GM12878 (cell line): ENCODE data around the gene ANGEL2. TPM values are rescaled to one million over a fixed set of nuclear protein-coding genes. Genes with fewer than 3 reads are reported as not detected.

Source experiments
- ATAC-seq: fragments of 200-7000 bp; cut with Tn5 transposase; 3 replicates; pipeline ENCODE4 v1.9.1; 2020; ENCODE audit warnings: mild to moderate bottlenecking, moderate library complexity
- BruUV-seq: library from RNA; stranded (reverse); fragments of 400-500 nt; replicated peaks from 2 replicates; lab custom pipeline; 2021; lab: Mats Ljungman, UMichigan
- CTCF ChIA-PET: fragments of 300-600 bp; sonication (Branson Sonifier 250); formaldehyde crosslinking; extraction: SDS; loops from one replicate; lab custom pipeline; 2021; ENCODE audit warnings: inconsistent platforms; lab: Yijun Ruan, JAX
- POLR2A ChIA-PET: fragments of 350-600 bp; formaldehyde crosslinking; extraction: SDS; loops from one replicate; lab custom pipeline; 2021; ENCODE audit warnings: inconsistent platforms; lab: Charles Lee
- RAD21 ChIA-PET: fragments of 300-600 bp; sonication (Branson Sonifier 250); formaldehyde crosslinking; loops from one replicate; lab custom pipeline; 2023; ENCODE audit warnings: antibody characterized with exemption; ENCODE audit not compliant: unreplicated experiment; lab: Charles Lee
- SMC1A ChIA-PET: fragments of 300-600 bp; sonication (Branson Sonifier 250); formaldehyde crosslinking; loops from one replicate; lab custom pipeline; 2023; ENCODE audit not compliant: unreplicated experiment, uncharacterized antibody; lab: Charles Lee
- DNase-seq: peaks from one replicate; pipeline ENCODE4 v3.0.0-alpha.2; 2011; ENCODE audit warnings: low read depth, low spot score
- FAIRE-seq: peaks from 3 replicates; lab custom pipeline; 2011; peaks lifted over from hg19 to GRCh38; lab: Jason Lieb, UNC
- H2AFZ ChIP-seq: 2 replicates; pipeline ENCODE4 v1.6.0; 2011; ENCODE audit warnings: low read depth, low read length, control low read depth; ENCODE audit not compliant: control insufficient read depth
- H3K27ac ChIP-seq: 2 replicates; pipeline ENCODE4 v1.5.1; 2011; ENCODE audit warnings: control low read depth; ENCODE audit not compliant: control insufficient read depth, insufficient read depth
- H3K27me3 ChIP-seq, 2 experiments: replicated peaks in 1 of 2; 2 replicates each; pipeline versions ENCODE4 v1.6.0 to v1.6.1; 2011; ENCODE audit warnings: low read length in 1 of 2; ENCODE audit not compliant: control insufficient read depth in 2 of 2, insufficient read depth in 2 of 2
- H3K36me3 ChIP-seq, 2 experiments: 2 replicates each; pipeline ENCODE4 v1.5.1; 2011; ENCODE audit warnings: low read length in 1 of 2; ENCODE audit not compliant: control insufficient read depth in 2 of 2, insufficient read depth in 2 of 2
- H3K4me1 ChIP-seq: 2 replicates; pipeline ENCODE4 v1.6.1; 2011; ENCODE audit warnings: mild to moderate bottlenecking, low read length, moderate library complexity, mixed read lengths; ENCODE audit not compliant: control insufficient read depth, insufficient read depth
- H3K4me2 ChIP-seq: 2 replicates; pipeline ENCODE4 v1.6.0; 2011; ENCODE audit warnings: control low read depth; ENCODE audit not compliant: control insufficient read depth, insufficient read depth
- H3K4me3 ChIP-seq: fragments of 200-600 bp; sonication (generic); 2 replicates; pipeline ENCODE4 v1.5.1; 2016
- H3K79me2 ChIP-seq: 2 replicates; pipeline ENCODE4 v1.6.0; 2011; ENCODE audit warnings: low read length; ENCODE audit not compliant: control insufficient read depth, insufficient read depth
- H3K9ac ChIP-seq: 2 replicates; pipeline ENCODE4 v1.8.0; 2011; ENCODE audit warnings: low read length, control low read depth, mixed read lengths; ENCODE audit not compliant: control insufficient read depth, insufficient read depth
- H3K9me3 ChIP-seq: replicated peaks from 3 replicates; pipeline ENCODE4 v1.5.1; 2011; ENCODE audit warnings: mild to moderate bottlenecking, low read length; ENCODE audit not compliant: control insufficient read depth, insufficient read depth
- H4K20me1 ChIP-seq: 2 replicates; pipeline ENCODE4 v1.6.0; 2011; ENCODE audit not compliant: control insufficient read depth, insufficient read depth
- ATF7 ChIP-seq: fragments of 450-650 bp; IDR thresholded peaks from 2 replicates; pipeline ENCODE4 v1.6.1; 2016; ENCODE audit warnings: low read depth, mild to moderate bottlenecking
- BCL3 ChIP-seq: IDR thresholded peaks from 2 replicates; pipeline ENCODE4 v1.6.1; 2011; ENCODE audit warnings: borderline replicate concordance, low read depth, mild to moderate bottlenecking, moderate library complexity, low read length; ENCODE audit not compliant: insufficient read depth, poor library complexity, severe bottlenecking
- BRCA1 ChIP-seq: IDR thresholded peaks from 2 replicates; pipeline ENCODE4 v1.6.1; 2011; ENCODE audit warnings: low read depth, low read length, improper control_type of control experiment
- CBFB ChIP-seq: IDR thresholded peaks from 2 replicates; pipeline ENCODE4 v1.6.1; 2016; ENCODE audit warnings: antibody characterized with exemption, low read depth
- CHD2 ChIP-seq: IDR thresholded peaks from 2 replicates; pipeline ENCODE4 v1.6.1; 2011; ENCODE audit warnings: low read depth, low read length, improper control_type of control experiment, borderline replicate concordance
- CHD4 ChIP-seq: fragments of 200-600 bp; sonication (generic); IDR thresholded peaks from 2 replicates; pipeline ENCODE4 v1.6.1; 2016; ENCODE audit warnings: mild to moderate bottlenecking
- CREM ChIP-seq: IDR thresholded peaks from 2 replicates; pipeline ENCODE4 v1.6.1; 2014; ENCODE audit warnings: antibody characterized with exemption, low read depth
- CTCF ChIP-seq, 3 experiments: IDR thresholded peaks in 2 of 3; conservative IDR thresholded peaks in 1 of 3; 2 replicates each; pipeline ENCODE4 v1.5.1; 2011; ENCODE audit warnings: low read depth in 3 of 3, low read length in 3 of 3, mild to moderate bottlenecking in 3 of 3, control low read depth in 2 of 3, moderate library complexity in 2 of 3, inconsistent platforms in 1 of 3, mixed read lengths in 1 of 3; ENCODE audit not compliant: control insufficient read depth in 2 of 3, insufficient read depth in 1 of 3; ENCODE audit errors: extremely low read depth in 1 of 3
- EED ChIP-seq: sonication (generic); IDR thresholded peaks from 2 replicates; pipeline ENCODE4 v1.6.1; 2016; ENCODE audit warnings: antibody characterized with exemption, low read depth
- EP300 ChIP-seq, 2 experiments: fragments of 150-350 bp in 1 of 2; IDR thresholded peaks; 2 replicates each; pipeline ENCODE4 v1.6.1; 2011 to 2012; ENCODE audit warnings: low read depth in 2 of 2, low read length in 2 of 2, borderline replicate concordance in 1 of 2, improper control_type of control experiment in 1 of 2, inconsistent platforms in 1 of 2; ENCODE audit not compliant: control insufficient read depth in 1 of 2
- ETV6 ChIP-seq, 2 experiments: fragments of 450-650 bp in 1 of 2; IDR thresholded peaks in 1 of 2; conservative IDR thresholded peaks in 1 of 2; 2 replicates each; pipeline ENCODE4 v1.6.1; 2014; ENCODE audit warnings: antibody characterized with exemption in 1 of 2, borderline replicate concordance in 1 of 2, low read depth in 1 of 2, mild to moderate bottlenecking in 1 of 2, moderate library complexity in 1 of 2
- FOXK2 ChIP-seq: fragments of 450-650 bp; IDR thresholded peaks from 2 replicates; pipeline ENCODE4 v1.6.1; 2017; ENCODE audit warnings: mild to moderate bottlenecking, moderate library complexity
- IKZF1 ChIP-seq: fragments of 450-650 bp; conservative IDR thresholded peaks from 2 replicates; pipeline ENCODE4 v1.6.1; 2017; ENCODE audit warnings: antibody characterized with exemption, mild to moderate bottlenecking
- MEF2A ChIP-seq: IDR thresholded peaks from 2 replicates; pipeline ENCODE4 v1.6.1; 2011; ENCODE audit warnings: low read depth, mild to moderate bottlenecking, low read length, moderate library complexity; ENCODE audit not compliant: insufficient read depth
- MEF2B ChIP-seq: fragments of 450-650 bp; IDR thresholded peaks from 2 replicates; pipeline ENCODE4 v1.6.1; 2018; ENCODE audit warnings: mild to moderate bottlenecking, moderate library complexity; ENCODE audit not compliant: partially characterized antibody, poor library complexity, severe bottlenecking
- NFXL1 ChIP-seq: fragments of 450-650 bp; IDR thresholded peaks from 2 replicates; pipeline ENCODE4 v1.6.1; 2017; ENCODE audit warnings: antibody characterized with exemption, mild to moderate bottlenecking, borderline replicate concordance
- PAX5 ChIP-seq: IDR thresholded peaks from 2 replicates; pipeline ENCODE4 v1.6.1; 2011; ENCODE audit warnings: low read depth, low read length, borderline replicate concordance
- POLR2A ChIP-seq: IDR thresholded peaks from 2 replicates; pipeline ENCODE4 v1.6.1; 2011; ENCODE audit warnings: low read depth, mild to moderate bottlenecking, low read length
- RFX5 ChIP-seq: IDR thresholded peaks from 2 replicates; pipeline ENCODE4 v1.6.1; 2011; ENCODE audit warnings: low read depth, low read length, improper control_type of control experiment
- SMC3 ChIP-seq: IDR thresholded peaks from 2 replicates; pipeline ENCODE4 v1.6.1; 2011; ENCODE audit warnings: low read length, improper control_type of control experiment, borderline replicate concordance
- SREBF2 ChIP-seq: IDR thresholded peaks from 2 replicates; pipeline ENCODE4 v1.6.1; 2012; ENCODE audit warnings: mild to moderate bottlenecking, low read length
- TBL1XR1 ChIP-seq: IDR thresholded peaks from 2 replicates; pipeline ENCODE4 v1.6.1; 2012; ENCODE audit warnings: low read depth, low read length, improper control_type of control experiment
- WGBS: methylation state at CpG from one replicate; pipeline ENCODE4 v1.1.6; 2016; ENCODE audit warnings: low lambda C conversion rate; ENCODE audit not compliant: insufficient replicate concordance, insufficient coverage; ENCODE audit errors: missing lambda C conversion rate; 5-methylcytosine and 5-hydroxymethylcytosine counted together
- in situ Hi-C: fragments of 300-500 bp; cut with MboI; formaldehyde crosslinking; loops from 9 replicates; pipeline ENCODE4 v1.14.3; 2018; ENCODE audit warnings: mixed read lengths
- intact Hi-C: fragments of 100-400 bp; cut with micrococcal nuclease; formaldehyde crosslinking; loops from one replicate; pipeline ENCODE4 v1.14.2; 2022; ENCODE audit not compliant: unreplicated experiment
- polyA plus RNA-seq, 11 experiments: library from polyadenylated mRNA; depleted of rRNA in 4 of 11; unstranded in 6 of 11; stranded (reverse) in 5 of 11; fragments of >200 nt; fragmentation: Nextera tagmentation in 4 of 11; fragmentation: Illumina TruSeq in 1 of 11; extraction: Ambion mirVana in 4 of 11; extraction: Trizol in 1 of 11; gene quantifications; 1 replicate in 1 of 11; 2 replicates in 10 of 11; pipeline versions ENCODE4 v1.2.1 to v1.2.3, GENCODE V29; 2011 to 2016; ENCODE audit warnings: inconsistent platforms in 2 of 11, missing spikeins in 2 of 11, low read depth in 1 of 11
- total RNA-seq, 4 experiments: library from RNA; depleted of rRNA in 3 of 4; stranded (reverse); fragments of >200 nt in 3 of 4; fragmentation: Illumina TruSeq in 1 of 4; extraction: Trizol in 1 of 4; gene quantifications; 2 replicates each; pipeline versions ENCODE4 v1.2.1 to v1.2.3, GENCODE V29; 2013 to 2021

Gene ANGEL2
- total and polyA plus RNA-seq, 10 of the 15 experiments (the other 5 are each of a cell fraction or from before 2014, with no cell fraction given), result 6.3 to 53.9 (median 30.7) TPM

GRCh38 chr1:212958175-212958574 is 57.5 kb downstream of the ANGEL2 start:
- SMC1A ChIA-PET, result interaction anchor here (0.6 to 5.7 kb wide), 19 partner anchors 10 to 481 kb away, joined by 3 to 86 read pairs (median 5); no protein-coding TSS in a partner anchor
- Histone ChIP-seq H3K4me2 (peak overlapping the region; percentile 62), H3K9me3 (no peaks in the 10 kb centered on the region), H3K9ac (peak overlapping the region; percentile 55), H3K36me3 (peaks cover 16 to 23% of the 10 kb centered on the region in 2 experiments), H3K79me2 (peaks cover 68% of the 10 kb centered on the region), H3K4me3 (peak overlapping the region; percentile 31; the same call in 1 of the 2 replicates), H3K27me3 (no peaks in the 10 kb centered on the region), H3K27ac (peak overlapping the region; percentile 91), H2AFZ (no peak overlapping the region), H3K4me1 (peaks cover 82% of the 10 kb centered on the region), H4K20me1 (no peaks in the 10 kb centered on the region)
- WGBS, result 28% methylated on average over 10 of the region's 10 CpGs
- in situ Hi-C loops, result no loop called here
- POLR2A ChIA-PET, result interaction anchor here (1.0 to 4.0 kb wide), 11 partner anchors 8 to 167 kb away, joined by 3 to 71 read pairs (median 5); partner anchors contain the start of genes FLVCR1, NSL1, TATDN3 and VASH2
- CTCF ChIA-PET, result interaction anchor here (0.8 to 4.5 kb wide), 12 partner anchors 9 to 293 kb away, joined by 3 to 33 read pairs (median 4); no protein-coding TSS in a partner anchor
- RAD21 ChIA-PET, result interaction anchor here (0.9 to 7.5 kb wide), 13 partner anchors 21 to 143 kb away, joined by 3 to 73 read pairs (median 6); partner anchors contain the start of gene FLVCR1
- FAIRE-seq, result no peak
- intact Hi-C loops, result loop anchor here (2.0 to 5.0 kb wide), 2 partner anchors 37 to 96 kb away; no protein-coding TSS in a partner anchor
- no TSS peak for BruUV-seq
- no peak for DNase-seq
- peak; percentile 8 for ATAC-seq
- TF ChIP-seq CHD4, result no peak
- TF ChIP-seq CHD2, result peak; percentile 63; the same call in 1 of the 2 replicates
- TF ChIP-seq MEF2A, result peak; percentile 65; the same call in 1 of the 2 replicates
- peak in 1 of 2 experiments; percentile 17; a peak in 1 of 4 replicates for TF ChIP-seq EP300 (IDR thresholded peaks at IDR 0.05; ENCODE audit: borderline replicate concordance in 1 of 2, control insufficient read depth in 1 of 2, low read depth in 2 of 2, low read length in 2 of 2)
- TF ChIP-seq POLR2A, result peak; percentile 35; the same call in 1 of the 2 replicates
- TF ChIP-seq CREM, result peak; percentile 70; the same call in 1 of the 2 replicates
- TF ChIP-seq ATF7, result peak; percentile 88
- TF ChIP-seq RFX5, result no peak
- TF ChIP-seq NFXL1, result no peak
- TF ChIP-seq SMC3, result peak; percentile 4; the same call in 1 of the 2 replicates
- peak; percentile 89 for TF ChIP-seq IKZF1
- TF ChIP-seq CBFB, result 0 out of 2 replicates have a peak, but pooled peaks have one; percentile 58
- TF ChIP-seq CTCF (IDR thresholded peaks at IDR 0.05 in 2 of 3, conservative IDR thresholded peaks at IDR 0.05 in 1 of 3; ENCODE audit: control insufficient read depth in 2 of 3, extremely low read depth in 1 of 3, insufficient read depth in 1 of 3, low read depth in 3 of 3, low read length in 3 of 3), result peak in 1 of 3 experiments; percentile 7; a peak in 1 of 6 replicates
- TF ChIP-seq EED, result peak; percentile 96
- 0 out of 2 replicates have a peak, but pooled peaks have one; percentile 65 for TF ChIP-seq TBL1XR1
- peak; percentile 71 for TF ChIP-seq MEF2B
- TF ChIP-seq ETV6 (conservative IDR thresholded peaks at IDR 0.05 in 1 of 2, IDR thresholded peaks at IDR 0.05 in 1 of 2; ENCODE audit: borderline replicate concordance in 1 of 2, low read depth in 1 of 2), result peak in 1 of 2 experiments; percentile 34; a peak in 1 of 4 replicates
- TF ChIP-seq FOXK2, result no peak
- TF ChIP-seq PAX5, result peak; percentile 56; the same call in 1 of the 2 replicates
- peak; percentile 26 for TF ChIP-seq BCL3
- TF ChIP-seq SREBF2, result no peak
- TF ChIP-seq BRCA1, result no peak
